B cell (primary cell): ENCODE data around the gene ELL.

Experiments used
- CTCF ChIP-seq: fragments of 200-600 bp; IDR thresholded peaks from one replicate; pipeline ENCODE4 v1.8.0; 2022; ENCODE audit warnings: antibody characterized with exemption, mild to moderate bottlenecking
- EZH2 ChIP-seq: IDR thresholded peaks from 2 replicates; pipeline ENCODE4 v1.6.1; 2012; ENCODE audit warnings: borderline replicate concordance, low read depth, mild to moderate bottlenecking, moderate library complexity, low read length; ENCODE audit not compliant: insufficient read depth, poor library complexity, severe bottlenecking

- TF ChIP-seq CTCF (no peak), EZH2 (no peak)
These were observed 17.6 kb downstream of the ELL start for GRCh38 chr19:18503971-18504885.
